Subcutaneous abdominal adipose tissue (tissue), 5 donors: ENCODE data around the gene RTBDN.
A peak's percentile ranks its signal among the peaks of the same experiment; 100 is the strongest.

ENCODE experiments used
- H3K27ac ChIP-seq: one replicate; pipeline ENCODE4 v1.7.0; 2013; ENCODE audit warnings: low read depth, mild to moderate bottlenecking, inconsistent platforms, low read length, moderate library complexity
- H3K27me3 ChIP-seq, 5 donors: one replicate each; pipeline ENCODE4 v1.7.0; 2013; ENCODE audit warnings: low read length in 5 of 5, inconsistent platforms in 1 of 5; ENCODE audit not compliant: control insufficient read depth in 5 of 5, insufficient read depth in 4 of 5
- H3K36me3 ChIP-seq, 5 donors: one replicate each; pipeline ENCODE4 v1.7.0; 2013; ENCODE audit warnings: low read length in 5 of 5; ENCODE audit not compliant: control insufficient read depth in 5 of 5, insufficient read depth in 5 of 5
- H3K4me1 ChIP-seq, 5 donors: one replicate each; pipeline ENCODE4 v1.7.0; 2013; ENCODE audit warnings: low read length in 5 of 5, mild to moderate bottlenecking in 3 of 5, moderate library complexity in 1 of 5; ENCODE audit not compliant: control insufficient read depth in 5 of 5, insufficient read depth in 5 of 5
- H3K4me3 ChIP-seq, 5 donors: one replicate each; pipeline ENCODE4 v1.7.0; 2013; ENCODE audit warnings: low read length in 5 of 5, low read depth in 1 of 5
- H3K9ac ChIP-seq, 5 donors: one replicate each; pipeline ENCODE4 v1.7.0; 2013; ENCODE audit warnings: low read length in 5 of 5, mild to moderate bottlenecking in 4 of 5, moderate library complexity in 3 of 5
- H3K9me3 ChIP-seq, 5 donors: one replicate each; pipeline ENCODE4 v1.7.0; 2013; ENCODE audit warnings: low read length in 5 of 5; ENCODE audit not compliant: control insufficient read depth in 5 of 5
- donor health status: healthy.
- donor health status: healthy.
- donor health status: healthy.
- donor health status: healthy.
- donor health status: healthy.

The RTBDN gene

DNA sequence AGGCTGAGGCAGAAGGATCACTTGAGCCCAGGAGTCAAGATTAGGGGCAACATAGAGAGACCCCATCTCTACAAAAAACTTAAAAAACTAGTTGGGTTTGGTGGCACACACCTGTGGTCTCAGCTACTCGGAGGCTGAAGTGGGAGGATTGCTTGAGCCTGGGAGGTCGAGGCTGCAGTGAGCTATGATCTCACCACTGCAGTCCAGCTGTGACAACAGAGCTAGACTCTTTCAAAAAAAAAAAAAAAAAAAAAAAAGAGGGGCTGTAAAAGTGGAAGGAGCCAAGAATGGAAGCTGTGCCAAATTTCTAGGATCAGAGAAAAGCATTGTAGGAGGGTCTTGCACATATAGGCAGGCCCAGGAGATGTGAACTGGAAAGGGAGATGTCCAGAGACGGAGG is 37.3 kb upstream of the RTBDN start:
- no peak overlapping the region for H3K4me3 ChIP-seq
- H3K27me3 ChIP-seq, result peaks cover 4 to 16% (median 12%) of the 10 kb centered on the region in 5 donors
- peaks cover 0 to 19% (median 12%) of the 10 kb centered on the region in 5 donors for H3K4me1 ChIP-seq
- peaks cover 0 to 19% (median 15%) of the 10 kb centered on the region in 5 donors for H3K36me3 ChIP-seq
- no peak overlapping the region for H3K9ac ChIP-seq
- H3K27ac ChIP-seq, result no peak overlapping the region
- H3K9me3 ChIP-seq, result peaks cover 0 to 5% (median 0%) of the 10 kb centered on the region in 5 donors

DNA sequence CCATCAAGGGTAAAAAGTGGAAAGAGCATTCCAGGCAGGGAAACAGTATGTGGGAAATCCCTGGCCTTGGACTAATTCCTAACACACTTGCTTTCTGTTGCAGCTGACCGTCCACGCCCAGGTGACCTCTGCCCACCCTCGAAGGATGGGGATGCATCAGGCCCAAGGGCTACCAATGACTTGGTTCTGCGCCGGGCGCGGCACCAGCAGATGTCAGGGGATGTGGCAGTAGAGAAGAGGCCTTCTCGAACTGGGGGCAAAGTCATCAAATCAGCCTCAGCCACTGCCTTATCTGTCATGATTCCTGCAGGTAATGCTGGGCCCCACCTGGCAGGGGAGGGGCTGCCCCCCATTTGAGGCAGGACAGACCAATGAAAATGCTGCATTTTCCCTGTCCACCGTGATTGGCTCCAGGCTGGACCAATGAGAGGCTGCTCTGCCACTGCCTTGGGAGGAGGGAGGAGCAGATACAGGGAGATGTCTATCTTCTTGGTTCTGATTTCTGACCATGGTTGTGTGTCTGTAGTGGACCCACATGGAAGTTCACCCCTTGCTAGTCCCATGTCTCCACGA is 34.2 kb upstream of the RTBDN start:
- Histone ChIP-seq H3K27ac (no peak overlapping the region), H3K36me3 (no peaks in the 10 kb centered on the region), H3K4me1 (peaks cover 0 to 17% (median 12%) of the 10 kb centered on the region in 5 donors), H3K27me3 (peaks cover 4 to 16% (median 12%) of the 10 kb centered on the region in 5 donors), H3K9ac (no peak overlapping the region), H3K4me3 (no peak overlapping the region), H3K9me3 (peaks cover 0 to 5% (median 0%) of the 10 kb centered on the region in 5 donors)

DNA sequence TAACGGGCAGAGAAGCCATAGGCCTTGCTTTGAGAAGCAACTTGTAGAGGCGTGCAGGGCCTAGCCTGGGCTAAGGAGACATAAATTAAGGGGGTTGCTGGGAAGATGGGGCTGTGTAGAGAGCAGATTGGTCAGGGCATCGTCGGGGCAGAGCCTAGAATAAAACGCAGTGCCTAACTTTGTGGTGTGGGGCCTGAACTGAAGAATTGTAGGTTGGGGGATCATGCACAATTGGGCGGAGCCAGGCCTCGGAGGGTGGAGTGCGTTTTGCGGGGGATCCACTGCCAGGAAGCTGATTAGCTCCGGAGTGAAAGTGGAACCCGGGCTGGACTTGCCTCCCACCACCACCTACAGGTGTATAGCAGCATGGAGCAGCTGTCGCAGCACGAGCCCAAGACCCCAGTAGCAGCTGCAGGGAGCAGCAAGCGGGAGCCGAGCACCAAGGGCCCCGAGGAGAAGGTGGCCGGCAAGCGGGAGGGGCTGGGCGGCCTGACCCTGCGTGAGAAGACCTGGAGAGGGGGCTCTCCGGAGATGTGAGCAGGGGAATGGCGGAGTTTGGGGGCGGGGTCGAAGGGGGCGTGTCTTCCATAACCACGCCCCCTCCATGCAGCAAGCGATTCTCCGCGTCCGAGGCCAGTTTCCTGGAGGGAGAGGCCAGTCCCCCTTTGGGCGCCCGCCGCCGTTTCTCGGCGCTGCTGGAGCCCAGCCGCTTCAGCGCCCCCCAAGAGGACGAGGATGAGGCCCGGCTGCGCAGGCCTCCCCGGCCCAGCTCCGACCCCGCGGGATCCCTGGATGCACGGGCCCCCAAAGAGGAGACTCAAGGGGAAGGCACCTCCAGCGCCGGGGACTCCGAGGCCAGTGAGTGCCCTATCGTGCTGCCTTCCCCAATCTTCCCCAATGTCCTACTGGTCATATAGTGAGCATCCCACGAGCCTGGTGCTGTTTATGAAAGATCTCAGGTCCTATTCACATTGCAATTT is 33.0 kb upstream of the RTBDN start:
- Histone ChIP-seq H3K4me3 (peak overlapping the region in 3 of 5 donors; percentile 43 to 51 (median 48)), H3K27ac (no peak overlapping the region), H3K9ac (no peak overlapping the region), H3K27me3 (peaks cover 4 to 16% (median 12%) of the 10 kb centered on the region in 5 donors), H3K4me1 (peaks cover 0 to 11% (median 9%) of the 10 kb centered on the region in 5 donors), H3K9me3 (no peaks in the 10 kb centered on the region), H3K36me3 (no peaks in the 10 kb centered on the region)

DNA sequence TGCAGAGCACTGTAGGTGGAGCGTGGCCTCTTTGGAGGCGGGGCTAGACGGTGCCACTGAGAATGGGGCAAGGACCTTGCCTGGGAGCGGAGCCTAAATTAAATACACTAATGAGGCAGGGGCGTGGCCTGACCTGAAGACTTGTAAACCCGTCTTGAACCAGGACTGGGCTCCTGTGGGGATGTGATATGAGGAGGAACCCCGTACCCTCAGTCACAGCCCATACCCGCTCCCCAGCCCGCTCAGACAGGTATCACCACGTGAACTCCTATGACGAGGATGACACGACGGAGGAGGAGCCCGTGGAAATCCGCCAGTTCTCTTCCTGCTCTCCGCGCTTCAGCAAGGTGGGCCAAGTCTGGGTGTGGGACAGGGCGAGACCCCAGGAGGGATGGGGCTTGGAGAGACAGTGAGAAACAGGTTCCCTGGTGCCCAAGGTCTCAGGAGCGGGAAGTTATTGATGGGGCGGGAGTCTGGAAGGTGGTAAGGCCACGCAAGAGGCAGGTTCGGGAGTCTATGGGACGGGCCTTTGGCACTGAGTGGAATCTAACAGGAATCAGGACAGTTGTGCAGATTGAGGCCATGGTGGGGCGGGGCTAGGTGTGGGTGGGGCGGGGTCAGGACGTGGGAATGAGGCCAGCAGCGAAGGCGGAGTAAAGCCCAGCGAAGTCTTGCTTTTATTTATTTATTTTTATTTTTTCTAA is 32.2 kb upstream of the RTBDN start:
- Histone ChIP-seq H3K9ac (no peak overlapping the region), H3K27me3 (peaks cover 4 to 20% (median 12%) of the 10 kb centered on the region in 5 donors), H3K4me1 (peaks cover 0 to 11% (median 9%) of the 10 kb centered on the region in 5 donors), H3K36me3 (no peaks in the 10 kb centered on the region), H3K27ac (no peak overlapping the region), H3K9me3 (no peaks in the 10 kb centered on the region), H3K4me3 (no peak overlapping the region)

DNA sequence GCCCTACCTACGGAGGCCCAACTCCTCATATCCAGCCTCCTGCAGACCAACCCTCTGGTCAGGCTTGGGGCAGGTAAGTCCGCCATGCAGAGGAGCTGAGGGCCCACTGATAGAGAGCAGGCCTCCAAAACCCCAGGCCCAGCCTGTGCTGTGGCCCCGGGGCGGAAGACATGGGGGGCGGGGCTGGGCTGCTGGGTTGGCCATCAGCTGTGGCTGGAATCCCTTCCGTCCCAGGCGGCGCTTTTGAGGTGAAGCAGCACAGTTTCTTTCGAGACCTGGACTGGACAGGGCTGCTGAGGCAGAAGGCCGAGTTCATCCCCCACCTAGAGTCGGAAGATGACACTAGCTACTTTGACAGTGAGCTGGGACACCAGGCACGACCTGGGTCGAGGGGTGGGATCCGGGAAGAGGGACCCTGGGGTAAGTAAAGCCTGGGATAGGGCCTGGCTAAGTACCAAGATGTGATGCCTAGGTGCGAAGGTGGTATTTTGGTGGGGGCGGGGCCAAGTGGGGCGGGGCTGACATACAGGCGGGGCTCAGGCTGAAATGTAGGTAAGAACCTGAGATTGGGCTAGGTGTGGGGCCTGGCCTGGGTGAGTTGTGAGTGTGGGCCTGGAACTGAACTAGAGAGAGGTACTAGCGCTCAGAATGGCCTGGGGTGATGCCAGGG is 31.5 kb upstream of the RTBDN start:
- Histone ChIP-seq H3K9ac (no peak overlapping the region), H3K4me1 (peaks cover 0 to 11% (median 9%) of the 10 kb centered on the region in 5 donors), H3K9me3 (no peaks in the 10 kb centered on the region), H3K27me3 (peaks cover 4 to 20% (median 12%) of the 10 kb centered on the region in 5 donors), H3K4me3 (no peak overlapping the region), H3K27ac (no peak overlapping the region), H3K36me3 (no peaks in the 10 kb centered on the region)

DNA sequence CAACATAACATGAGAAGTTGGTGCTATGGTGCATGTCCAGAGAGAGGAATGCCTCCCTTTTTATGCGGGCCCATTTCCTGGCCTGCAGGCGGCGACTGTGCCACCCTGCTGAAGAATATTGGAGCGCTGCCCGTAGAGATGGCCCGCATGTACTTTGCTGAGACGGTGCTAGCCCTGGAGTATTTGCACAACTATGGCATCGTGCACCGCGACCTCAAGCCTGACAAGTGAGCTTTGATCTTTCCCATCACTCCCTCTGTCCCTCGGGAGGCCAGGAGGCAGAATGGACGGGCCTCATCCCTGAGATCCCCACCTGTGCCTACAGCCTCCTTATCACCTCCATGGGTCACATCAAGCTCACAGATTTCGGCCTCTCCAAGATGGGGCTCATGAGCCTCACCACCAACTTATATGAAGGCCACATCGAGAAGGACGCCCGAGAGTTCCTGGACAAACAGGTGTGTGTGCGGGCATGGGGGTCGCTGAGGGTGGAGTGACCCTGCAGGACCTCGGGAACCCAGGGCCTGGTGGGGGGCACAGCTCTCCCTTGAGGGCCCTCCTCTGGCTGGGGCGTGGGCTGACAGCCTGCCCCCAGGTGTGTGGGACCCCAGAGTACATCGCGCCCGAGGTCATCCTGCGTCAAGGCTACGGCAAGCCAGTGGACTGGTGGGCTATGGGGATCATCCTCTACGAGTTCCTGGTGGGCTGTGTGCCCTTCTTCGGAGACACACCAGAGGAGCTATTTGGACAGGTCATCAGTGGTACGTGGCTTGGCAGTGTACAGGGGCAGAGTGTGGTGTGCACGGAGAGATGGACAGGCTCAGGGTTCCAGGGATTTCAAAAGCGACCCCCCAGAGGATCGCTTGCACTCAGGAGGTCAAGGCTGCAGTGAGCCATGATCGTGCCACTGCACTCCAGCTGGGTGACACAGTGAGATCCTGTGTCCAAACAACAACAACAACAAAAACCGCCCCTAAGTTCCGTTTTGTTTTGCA is 30.6 kb upstream of the RTBDN start:
- peaks cover 0 to 11% (median 9%) of the 10 kb centered on the region in 5 donors for H3K4me1 ChIP-seq
- H3K27me3 ChIP-seq, result peaks cover 4 to 20% (median 12%) of the 10 kb centered on the region in 5 donors
- H3K36me3 ChIP-seq, result no peaks in the 10 kb centered on the region
- no peak overlapping the region for H3K9ac ChIP-seq
- no peaks in the 10 kb centered on the region for H3K9me3 ChIP-seq
- H3K4me3 ChIP-seq, result no peak overlapping the region
- no peak overlapping the region for H3K27ac ChIP-seq

DNA sequence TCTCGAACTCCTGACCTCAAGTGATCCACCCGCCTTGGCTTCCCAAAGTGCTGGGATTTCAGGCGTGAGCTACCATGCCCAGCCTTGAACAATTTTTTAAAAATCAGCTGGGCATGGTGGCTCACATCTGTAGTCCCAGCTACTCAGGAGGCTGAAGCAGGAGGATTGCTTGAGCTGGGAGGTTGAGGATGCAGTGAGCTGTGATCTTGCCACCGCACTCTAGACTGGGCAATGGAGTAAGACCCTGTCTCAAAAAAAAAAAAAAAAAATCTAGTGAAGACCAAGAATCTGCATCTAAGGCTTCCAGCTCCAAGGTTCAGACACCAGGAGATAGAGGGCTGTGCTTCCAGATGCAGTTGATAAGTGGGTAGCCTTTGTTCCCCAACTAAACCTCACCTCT is 29.8 kb upstream of the RTBDN start:
- Histone ChIP-seq H3K4me3 (no peak overlapping the region), H3K9me3 (no peaks in the 10 kb centered on the region), H3K36me3 (no peaks in the 10 kb centered on the region), H3K4me1 (peaks cover 0 to 11% (median 9%) of the 10 kb centered on the region in 5 donors), H3K27me3 (peaks cover 4 to 20% (median 11%) of the 10 kb centered on the region in 5 donors), H3K9ac (no peak overlapping the region), H3K27ac (no peak overlapping the region)

DNA sequence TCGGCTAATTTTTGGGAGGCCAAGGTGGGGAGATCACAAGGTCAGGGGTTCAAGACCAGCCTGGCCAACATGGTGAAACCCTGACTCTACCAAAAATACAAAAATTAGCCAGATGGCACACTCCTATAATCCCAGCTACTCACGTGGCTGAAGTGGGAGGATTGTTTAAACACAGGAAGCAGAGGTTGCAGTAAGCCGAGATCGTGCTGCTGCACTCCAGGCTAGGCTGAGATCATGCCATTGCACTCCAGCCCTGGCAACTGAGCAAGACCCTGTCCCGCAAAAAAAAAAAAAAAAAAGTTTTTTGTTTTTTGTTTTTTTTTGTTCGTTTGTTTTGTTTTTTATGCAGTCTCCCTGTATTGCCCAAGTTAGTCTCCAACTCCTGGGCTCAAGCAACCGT is 25.2 kb upstream of the RTBDN start:
- H3K27me3 ChIP-seq, result peaks cover 0 to 4% (median 0%) of the 10 kb centered on the region in 5 donors
- H3K36me3 ChIP-seq, result no peaks in the 10 kb centered on the region
- no peaks in the 10 kb centered on the region for H3K4me1 ChIP-seq
- H3K9ac ChIP-seq, result no peak overlapping the region
- H3K27ac ChIP-seq, result no peak overlapping the region
- H3K9me3 ChIP-seq, result no peaks in the 10 kb centered on the region
- H3K4me3 ChIP-seq, result no peak overlapping the region
